ENCODE results near the gene SLC4A7.

The SLC4A7 gene

DNA sequence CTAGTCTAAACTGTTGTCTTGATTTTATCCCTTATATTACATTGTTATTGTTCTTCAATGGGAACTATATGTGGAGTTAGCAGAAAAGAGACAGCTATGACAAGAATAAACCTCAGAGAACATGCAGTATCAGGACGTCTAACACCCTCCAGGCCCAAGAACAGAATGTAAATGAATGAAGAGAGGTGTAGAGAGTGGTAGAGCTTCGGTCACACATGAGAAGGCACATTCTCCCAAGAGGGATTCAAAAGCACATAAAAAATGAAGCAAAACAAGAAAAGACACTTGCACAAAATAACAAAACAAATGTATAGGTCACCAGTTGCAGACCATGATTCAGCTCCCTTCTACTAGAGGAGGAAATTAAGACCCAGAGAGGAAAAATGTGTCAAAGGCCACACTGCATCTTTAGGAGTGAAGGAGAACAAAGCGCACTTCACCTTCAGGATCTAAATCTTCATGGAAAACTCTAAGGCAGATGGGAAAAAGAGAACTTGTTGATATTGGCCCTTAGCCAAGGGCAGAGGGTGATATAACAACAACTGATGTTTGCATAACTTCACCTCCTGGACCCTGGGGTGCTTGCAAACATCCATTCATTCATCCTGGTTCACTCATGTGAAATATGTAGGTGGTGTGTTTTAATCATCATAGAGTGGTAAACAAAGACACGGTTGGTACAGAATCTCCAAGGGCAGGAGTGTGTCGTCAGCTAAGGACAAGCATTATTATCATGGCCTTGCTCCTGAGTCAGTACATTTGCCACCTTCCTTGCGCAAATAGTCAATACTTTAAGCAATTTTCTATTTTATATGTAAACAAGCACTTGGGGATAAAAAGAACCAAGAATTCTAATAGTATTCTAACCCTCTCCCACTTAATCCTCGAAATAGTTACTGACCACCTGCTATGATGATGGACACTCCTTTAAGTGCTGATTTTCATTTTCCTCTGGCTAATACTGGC is 123.8 kb downstream of the SLC4A7 start:
- TF ChIP-seq, protein P1, sequence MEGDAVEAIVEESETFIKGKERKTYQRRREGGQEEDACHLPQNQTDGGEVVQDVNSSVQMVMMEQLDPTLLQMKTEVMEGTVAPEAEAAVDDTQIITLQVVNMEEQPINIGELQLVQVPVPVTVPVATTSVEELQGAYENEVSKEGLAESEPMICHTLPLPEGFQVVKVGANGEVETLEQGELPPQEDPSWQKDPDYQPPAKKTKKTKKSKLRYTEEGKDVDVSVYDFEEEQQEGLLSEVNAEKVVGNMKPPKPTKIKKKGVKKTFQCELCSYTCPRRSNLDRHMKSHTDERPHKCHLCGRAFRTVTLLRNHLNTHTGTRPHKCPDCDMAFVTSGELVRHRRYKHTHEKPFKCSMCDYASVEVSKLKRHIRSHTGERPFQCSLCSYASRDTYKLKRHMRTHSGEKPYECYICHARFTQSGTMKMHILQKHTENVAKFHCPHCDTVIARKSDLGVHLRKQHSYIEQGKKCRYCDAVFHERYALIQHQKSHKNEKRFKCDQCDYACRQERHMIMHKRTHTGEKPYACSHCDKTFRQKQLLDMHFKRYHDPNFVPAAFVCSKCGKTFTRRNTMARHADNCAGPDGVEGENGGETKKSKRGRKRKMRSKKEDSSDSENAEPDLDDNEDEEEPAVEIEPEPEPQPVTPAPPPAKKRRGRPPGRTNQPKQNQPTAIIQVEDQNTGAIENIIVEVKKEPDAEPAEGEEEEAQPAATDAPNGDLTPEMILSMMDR (IDR thresholded peaks at IDR 0.05; ENCODE audit: low read depth, low read length, missing control alignments), result no peak
- no peak for DNase-seq (ENCODE audit: low read depth)

DNA sequence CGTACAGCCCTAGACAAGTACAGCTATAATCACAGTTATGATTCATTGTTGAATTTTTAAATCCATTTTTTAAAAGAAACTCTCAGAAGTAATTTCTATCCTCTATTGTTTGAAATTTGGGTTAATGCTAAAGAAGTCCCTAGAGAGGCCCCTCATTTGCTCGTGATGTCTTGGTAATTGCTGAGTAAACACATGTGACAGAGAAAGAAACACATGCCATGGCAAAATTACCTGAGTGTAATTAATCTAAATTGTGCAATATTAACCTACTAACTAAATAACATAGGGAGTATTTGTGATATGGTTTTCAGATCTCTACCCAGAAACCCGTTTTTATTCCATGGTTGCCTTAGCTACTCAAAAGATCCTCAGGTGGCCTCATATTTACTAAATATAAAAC is 125.8 kb downstream of the SLC4A7 start:
- no peak overlapping the region for H3K4me3 ChIP-seq (ENCODE audit: low read depth, low read length)
- DNase-seq (ENCODE audit: low read depth), result no peak
- TF ChIP-seq, protein P1 (IDR thresholded peaks at IDR 0.05; ENCODE audit: low read depth, low read length, missing control alignments), result no peak

More for the DNA sequence above, 123.8 kb downstream of the SLC4A7 start:
- H3K4me3 ChIP-seq (ENCODE audit: low read depth, low read length), result no peak overlapping the region

DNA sequence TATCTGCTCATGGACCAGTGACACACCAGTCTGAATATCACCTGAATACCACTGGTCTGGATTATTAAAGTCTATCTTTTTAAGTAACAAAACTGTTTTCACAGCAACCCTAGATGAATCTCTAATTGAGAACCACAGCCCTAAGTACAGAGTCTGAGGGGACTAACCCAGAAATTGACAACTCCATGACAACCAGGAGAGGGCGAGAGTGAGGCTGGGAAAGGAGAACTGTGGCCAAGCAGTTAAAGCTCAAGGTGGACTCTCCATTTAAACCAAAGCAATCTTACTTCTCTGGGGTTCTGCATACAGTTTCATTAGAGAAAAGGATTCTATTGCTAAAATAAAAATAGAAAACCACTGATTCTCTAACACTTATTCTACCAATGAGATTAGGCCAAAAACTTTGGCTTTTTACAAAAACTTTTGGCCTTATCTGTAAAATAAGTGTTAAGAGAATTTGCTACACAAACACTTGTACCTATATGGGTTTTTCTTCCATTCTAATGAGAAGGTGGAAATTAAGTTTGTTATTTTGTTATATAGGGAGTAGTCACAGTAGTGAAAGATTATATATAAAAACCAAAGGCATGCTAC is 126.4 kb downstream of the SLC4A7 start:
- TF ChIP-seq, protein P1 (IDR thresholded peaks at IDR 0.05; ENCODE audit: low read depth, low read length, missing control alignments), result peak; percentile 82
- DNase-seq (ENCODE audit: low read depth), result peak; percentile 41
- no peak overlapping the region for H3K4me3 ChIP-seq (ENCODE audit: low read depth, low read length)

DNA sequence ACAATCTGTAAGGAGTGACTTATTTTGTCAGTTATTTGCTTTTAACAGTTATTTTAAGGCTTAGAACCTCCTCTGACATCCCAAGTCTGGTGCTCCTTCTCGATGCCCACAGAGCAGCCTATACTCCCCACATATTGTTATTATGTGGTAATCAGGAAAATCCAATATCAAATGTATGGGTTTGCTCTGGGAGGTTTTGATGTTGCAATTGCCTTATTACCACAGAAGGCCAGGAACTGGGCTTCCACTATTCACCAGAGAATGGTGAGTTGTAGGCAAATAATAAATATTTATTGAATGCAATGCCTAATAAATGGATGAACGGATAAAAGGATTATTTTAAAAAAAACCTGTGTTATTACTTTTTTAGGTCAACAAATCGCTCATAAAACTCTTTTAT is 127.2 kb downstream of the SLC4A7 start:
- H3K4me3 ChIP-seq (ENCODE audit: low read depth, low read length), result no peak overlapping the region
- TF ChIP-seq, protein P1 (IDR thresholded peaks at IDR 0.05; ENCODE audit: low read depth, low read length, missing control alignments), result no peak
- DNase-seq (ENCODE audit: low read depth), result no peak

DNA sequence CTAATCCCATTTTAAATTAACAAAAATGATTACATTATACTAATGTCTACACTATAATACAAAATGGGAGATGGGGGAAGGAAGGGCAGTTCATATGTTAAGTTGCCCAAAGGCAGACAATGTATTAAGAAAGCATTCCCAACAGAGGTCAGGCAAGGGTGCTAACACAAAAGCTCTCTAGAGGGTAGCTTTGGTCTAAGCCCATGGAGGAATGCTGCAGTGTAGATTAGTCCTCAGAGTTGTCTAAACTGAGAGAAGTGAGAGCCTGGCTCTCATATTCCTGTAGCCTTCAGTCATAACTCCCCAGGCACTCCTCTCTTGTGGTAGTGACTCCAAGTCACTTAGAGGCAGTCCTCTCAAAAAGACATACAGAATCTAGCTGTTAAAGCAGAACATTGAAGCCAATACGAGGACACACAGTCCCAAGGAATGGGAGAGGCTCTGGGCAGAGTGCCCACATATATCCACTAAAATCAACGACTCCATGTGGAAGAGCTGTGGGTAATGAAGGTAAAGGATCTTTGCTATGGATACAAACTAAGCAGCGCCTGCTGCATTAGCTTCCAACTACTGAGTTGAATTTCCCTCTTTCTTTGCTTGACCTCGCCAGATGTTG is 129.5 kb downstream of the SLC4A7 start:
- no peak overlapping the region for H3K4me3 ChIP-seq (ENCODE audit: low read depth, low read length)
- DNase-seq (ENCODE audit: low read depth), result no peak
- TF ChIP-seq, protein P1 (IDR thresholded peaks at IDR 0.05; ENCODE audit: low read depth, low read length, missing control alignments), result no peak

DNA sequence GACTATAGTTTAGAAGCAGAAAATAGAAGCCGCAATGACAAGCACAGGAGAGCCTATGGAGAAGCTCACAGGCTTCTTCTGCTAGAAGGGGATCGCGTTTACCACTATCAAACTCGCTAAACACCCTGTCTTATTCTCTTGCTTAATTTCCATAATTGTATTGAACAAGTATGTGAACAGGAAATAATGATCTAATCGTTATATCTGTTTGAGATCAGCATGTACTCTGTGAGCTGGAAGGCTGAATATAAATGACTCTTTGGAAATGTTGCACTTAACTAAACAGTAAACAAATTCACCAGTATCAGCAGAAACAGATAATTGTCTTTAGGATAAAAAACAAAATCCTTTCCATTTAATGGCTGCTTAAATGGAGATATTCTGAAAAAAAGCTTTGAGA is 130.0 kb downstream of the SLC4A7 start:
- TF ChIP-seq, protein P1 (IDR thresholded peaks at IDR 0.05; ENCODE audit: low read depth, low read length, missing control alignments), result no peak
- no peak overlapping the region for H3K4me3 ChIP-seq (ENCODE audit: low read depth, low read length)
- DNase-seq (ENCODE audit: low read depth), result no peak
